IPS-NIHi11 (cell line): ENCODE results near the gene PLAAT5.

ENCODE experiments used
- DNase-seq: peaks from one replicate; pipeline ENCODE4 v3.0.0; 2012; ENCODE audit warnings: mixed read lengths, low spot score

PLAAT5 gene

DNA sequence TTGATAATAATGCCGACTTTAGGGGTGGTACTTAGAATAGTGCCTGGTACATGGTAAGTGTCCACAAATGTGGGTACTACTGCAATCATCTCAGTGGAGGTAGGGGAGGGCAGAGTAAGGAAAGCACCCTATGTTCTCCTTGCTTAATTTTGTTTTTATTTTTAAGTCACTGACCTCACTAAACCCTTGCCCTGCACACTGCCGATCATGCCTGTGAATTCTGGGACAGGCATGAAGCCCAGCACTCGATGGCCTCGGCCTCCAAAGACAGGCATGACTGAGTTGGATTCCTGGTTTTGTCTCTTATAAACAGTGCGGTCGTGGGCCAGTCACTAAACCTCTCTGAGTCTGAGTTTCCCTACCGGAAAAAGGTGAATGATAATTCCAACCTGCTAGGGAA lies 21.8 kb upstream of the PLAAT5 start:
- no peak for DNase-seq

DNA sequence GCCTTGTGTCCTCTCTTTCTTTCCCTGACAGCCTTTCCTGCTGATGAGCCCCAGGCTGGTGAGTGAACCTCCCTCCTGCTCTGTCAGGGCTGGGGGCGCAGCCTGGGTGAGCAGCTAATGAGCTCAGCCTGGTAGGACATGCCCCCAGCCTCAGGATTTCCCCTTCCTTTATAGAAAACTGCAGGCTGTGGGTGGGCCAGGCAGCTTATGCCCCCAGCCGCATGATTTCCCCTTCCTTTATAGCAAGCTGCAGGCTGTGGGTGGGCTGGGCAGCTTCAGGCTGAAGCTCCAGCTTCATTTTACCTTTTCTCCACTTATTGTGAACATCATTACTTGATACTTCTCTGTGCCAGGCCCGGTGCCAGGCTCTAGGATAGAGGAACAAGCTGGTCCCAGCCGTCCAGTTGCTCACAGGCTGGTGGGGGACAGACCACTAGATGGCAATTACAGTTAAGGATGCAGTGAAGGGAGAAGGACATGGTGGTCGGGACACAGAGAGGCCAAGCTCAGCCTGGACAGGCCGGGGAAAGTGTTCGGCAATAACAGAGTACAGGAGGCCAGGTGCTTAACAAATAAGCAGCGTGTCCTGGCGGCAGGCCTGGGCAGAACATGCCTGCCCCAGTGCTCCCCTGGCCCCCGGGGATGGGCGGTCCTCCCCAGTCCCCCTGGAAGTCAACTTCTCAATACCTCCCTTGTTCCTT lies 20.2 kb upstream of the PLAAT5 start:
- DNase-seq: no peak

DNA sequence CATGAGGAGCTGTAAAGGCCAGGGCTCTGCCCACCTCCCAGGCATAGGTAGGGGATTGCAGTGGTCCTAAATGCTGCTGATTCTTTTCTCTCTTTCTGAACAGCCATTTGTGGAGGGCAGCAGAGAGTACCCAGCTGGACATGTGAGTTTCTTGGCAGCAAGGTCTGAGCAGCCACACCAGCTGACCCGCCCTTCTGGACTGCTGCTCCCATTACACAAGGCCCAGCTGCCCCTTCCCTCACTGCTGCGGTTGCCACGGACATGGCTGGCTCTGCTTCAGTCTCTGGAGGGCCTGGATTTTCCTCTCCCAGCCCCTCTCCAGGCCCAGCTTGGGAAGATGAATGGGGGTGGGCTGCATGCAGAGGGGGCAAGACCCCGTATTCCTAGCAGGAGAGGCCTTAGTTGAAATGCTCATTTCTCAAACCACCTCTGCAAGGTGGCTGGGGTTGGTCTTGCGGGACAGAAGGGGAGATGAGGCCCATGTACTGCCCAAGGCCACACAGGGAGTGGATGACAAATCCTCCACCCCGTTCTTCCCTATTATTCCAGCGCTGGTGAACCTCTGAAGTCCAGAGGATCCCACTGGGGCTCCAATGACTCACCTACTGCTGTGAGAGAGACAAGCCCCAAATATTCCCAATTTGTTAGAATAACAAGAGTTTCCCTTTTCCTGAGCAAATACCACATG lies 19.5 kb upstream of the PLAAT5 start:
- no peak for DNase-seq

DNA sequence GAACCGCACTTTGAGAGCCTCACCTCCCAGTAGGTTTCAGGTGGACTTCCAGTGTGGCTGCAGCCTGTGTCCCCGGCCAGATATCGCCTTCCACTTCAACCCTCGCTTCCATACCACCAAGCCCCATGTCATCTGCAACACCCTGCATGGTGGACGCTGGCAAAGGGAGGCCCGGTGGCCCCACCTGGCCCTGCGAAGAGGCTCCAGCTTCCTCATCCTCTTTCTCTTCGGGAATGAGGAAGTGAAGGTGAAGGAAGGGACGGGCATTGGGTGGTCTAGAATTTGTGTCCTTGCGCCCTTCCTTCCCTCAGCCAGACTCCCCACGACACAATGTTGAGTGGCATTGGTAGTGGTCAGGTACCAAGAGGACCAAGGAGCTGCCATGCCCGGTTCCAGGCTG lies 17.8 kb upstream of the PLAAT5 start:
- no peak for DNase-seq

DNA sequence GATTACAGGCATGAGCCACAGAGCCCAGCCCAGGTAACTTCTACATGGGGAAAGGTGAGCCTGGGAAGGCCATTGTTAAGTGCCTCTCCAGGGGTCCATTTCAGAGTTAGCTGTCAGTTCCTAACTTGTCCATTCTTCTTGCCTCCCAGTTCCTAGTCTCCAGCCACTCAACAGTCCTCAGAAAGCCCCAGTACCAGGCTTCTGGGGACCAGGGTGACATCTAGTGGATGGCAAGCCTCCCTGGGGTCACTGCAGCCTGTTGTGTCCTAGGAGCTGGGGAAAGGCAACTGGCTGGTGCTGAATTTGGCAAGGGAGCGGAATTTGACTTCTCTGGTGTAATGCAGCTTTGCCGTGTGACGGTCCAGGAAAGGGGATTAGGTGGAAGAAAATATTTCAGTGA lies 17.0 kb upstream of the PLAAT5 start:
- peak; percentile 74 for DNase-seq

DNA sequence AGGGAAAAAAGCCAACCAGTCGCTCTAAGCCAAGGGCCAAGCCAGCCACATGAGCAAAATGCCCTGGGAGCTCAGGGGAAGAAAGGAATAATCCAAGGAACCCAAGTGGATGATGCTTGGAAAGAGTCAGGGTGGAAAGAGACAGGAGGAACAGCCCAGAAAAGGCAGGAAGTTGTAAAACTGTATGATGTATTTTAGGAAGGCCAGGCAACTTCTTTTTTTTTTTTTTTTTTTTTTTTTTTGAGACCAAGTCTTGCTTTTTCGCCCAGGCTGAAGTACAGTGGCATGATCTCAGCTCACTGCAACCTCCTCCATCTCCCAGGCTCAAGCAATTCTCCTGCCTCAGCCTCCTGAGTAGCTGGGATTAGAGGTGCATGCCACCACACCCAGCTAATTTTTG lies 16.5 kb upstream of the PLAAT5 start:
- no peak for DNase-seq

DNA sequence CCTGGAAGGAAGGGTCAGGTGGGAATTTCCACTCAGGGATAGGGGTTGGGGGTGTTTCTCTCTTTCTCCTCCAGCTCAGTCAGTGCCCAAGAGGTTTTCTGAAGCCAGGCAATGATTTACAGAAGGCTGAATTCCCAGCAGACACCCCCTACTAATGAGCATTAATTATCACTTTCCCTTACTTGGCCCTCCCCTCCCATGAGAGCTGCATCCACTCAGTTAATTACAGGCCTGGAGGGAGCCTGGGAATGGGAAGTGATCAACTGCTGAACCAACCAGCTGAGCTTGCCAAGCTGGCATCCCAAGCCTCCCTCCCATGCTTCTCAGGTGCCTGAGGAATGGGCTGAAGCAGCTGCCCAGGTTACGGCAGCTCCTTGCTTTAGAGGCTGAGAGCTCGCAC lies 15.9 kb upstream of the PLAAT5 start:
- DNase-seq: no peak

DNA sequence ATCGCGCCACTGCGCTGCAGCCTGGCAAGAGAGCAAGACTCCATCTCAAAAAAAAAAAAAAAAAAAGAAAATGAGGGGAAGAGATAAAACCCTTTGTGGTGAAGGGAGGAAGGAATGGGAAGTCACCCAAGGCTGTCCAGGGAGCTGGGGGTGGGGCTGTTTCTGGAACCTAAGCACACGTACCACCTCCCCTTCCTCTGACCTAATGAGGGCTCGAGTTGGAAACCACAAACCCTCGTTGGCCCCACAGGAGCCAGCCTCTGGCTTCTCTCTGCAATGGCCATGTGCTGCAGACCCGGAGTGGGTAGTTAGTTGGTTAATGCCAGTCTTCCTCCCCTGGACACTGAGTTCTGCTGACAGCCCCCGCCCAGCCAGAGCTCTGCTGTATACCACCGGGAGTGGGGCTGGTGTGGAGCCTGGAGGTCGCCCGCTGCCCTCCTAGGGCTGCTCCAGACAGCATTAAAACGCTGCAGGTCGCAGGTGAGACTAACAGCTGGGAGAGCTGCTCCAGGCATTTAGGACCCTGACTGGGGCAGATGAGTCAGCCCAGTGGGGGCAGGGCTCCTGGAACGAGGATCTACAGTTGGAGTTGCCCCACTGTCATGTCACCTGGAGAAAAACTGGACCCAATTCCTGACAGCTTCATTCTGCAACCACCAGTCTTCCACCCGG lies 15.0 kb upstream of the PLAAT5 start, which contains the start of gene LGALS12:
Gene LGALS12 (plus strand): TSS at position 228 of the 672 bp plus-strand sequence. CDS start 375 bp downstream, at position 603.
- DNase-seq: no peak

DNA sequence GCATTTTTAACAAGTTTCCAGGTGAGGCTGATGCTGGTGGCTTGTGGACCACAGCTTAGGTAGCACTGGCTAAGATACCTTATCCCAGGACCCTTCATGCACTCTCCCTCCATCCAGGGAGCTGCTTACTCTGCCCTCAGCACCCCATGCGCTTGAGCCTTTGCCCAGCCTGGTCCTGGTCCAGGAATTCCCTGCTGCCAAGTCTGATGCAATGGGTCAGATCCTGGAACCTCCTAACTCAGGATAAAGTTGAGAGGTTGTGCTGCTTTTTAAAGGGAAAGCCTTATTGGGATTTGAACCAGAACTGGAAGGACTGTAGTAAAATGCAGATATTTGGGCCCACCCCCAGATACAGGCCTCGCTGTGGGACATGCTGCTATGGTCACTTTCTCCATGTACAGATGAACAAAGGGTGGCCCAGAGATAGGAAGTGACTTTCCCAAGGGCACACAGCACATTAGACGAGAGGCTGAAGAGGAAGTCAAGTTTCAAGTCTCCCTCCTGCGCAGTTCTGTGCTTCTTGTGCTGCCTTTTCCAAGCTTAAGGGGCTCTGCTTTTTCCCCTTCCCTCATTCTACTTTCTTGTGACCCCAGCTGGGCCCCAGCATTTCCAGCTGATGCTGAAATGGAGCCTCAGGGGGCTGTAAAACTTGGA lies 14.1 kb upstream of the PLAAT5 start:
- DNase-seq: no peak

DNA sequence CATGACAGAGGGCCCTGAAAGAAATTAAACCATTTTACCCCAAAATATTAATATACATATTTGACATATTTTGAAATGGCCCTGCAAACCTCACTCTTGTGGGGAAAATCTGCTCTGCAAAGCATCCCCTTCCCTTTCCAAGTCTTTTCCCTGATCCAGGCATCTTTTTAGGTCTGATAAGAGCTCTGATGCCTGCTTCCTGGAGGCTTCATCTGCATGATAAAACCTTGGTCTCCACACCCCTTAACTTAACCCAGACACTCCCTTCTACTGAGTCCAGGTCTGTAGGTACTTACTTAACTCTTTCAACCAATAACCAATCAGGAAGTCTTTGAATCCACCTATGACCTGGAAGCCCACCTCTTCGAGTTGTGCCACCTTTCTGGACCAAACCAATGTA lies 13.1 kb upstream of the PLAAT5 start:
- DNase-seq: peak; percentile 14

DNA sequence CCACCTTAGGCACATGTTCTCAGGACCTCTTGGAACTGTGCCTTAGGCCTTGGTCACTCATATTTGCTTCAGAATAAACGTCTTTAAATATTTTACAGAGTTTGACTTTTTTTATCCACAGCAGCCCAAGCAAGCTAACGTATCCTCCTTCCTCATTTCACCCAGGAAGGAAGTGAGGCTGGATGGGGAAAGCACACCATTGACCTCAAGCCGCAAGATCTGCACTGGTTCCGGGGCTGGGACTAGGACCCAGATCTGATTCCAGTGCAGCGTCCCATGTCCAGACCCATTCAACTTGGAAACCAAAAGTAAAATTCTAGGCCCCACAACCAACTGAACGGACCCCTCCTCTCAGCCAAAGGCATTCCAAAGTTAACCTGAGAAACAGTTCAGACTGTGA lies 12.5 kb upstream of the PLAAT5 start:
- no peak for DNase-seq

DNA sequence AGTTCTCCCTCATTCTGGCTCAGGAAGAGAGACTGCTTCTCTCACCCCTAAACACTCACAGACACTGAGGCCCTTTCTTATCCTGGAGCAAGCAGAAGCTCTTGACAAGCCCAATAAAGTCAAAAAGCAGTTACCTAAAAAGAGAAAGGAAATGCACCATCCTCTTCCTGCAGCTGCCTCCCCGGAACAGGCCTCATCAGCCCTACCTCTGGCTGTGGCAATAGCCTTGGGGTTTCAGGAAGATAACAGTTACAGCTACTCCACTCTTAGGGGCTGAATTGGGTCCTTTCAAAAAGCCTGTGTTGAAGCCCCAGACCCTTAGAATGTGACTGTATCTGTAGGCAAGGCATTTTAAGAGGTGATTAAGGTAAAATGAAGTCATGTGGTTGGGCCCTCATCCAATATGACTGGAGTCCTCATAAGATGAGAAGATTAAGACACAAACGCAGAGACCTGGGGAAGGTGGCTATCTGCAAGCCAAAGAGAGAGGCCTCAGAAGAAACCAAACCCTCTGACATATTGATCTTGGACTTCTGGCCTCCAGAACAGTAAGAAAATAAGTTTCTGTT lies 11.4 kb upstream of the PLAAT5 start:
- no peak for DNase-seq

DNA sequence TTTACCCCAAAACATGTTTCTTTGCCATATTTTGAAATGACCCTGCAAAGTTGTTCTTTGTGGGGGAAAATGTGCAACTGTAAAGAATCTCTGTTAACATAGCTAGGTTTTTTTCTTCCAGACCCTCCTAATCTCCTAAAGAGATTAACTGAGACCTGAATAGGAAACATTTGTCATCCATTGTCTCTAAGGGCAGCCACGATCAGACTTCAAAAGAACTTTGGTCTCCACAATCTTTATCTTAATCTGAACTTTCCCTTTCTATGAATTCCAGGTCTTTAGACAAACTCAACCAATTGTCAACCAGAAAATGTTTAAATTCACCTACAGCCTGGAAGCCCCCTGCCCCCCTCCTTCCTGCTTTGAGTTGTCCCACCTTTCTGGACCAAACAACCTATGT lies 10.3 kb upstream of the PLAAT5 start:
- DNase-seq: no peak

DNA sequence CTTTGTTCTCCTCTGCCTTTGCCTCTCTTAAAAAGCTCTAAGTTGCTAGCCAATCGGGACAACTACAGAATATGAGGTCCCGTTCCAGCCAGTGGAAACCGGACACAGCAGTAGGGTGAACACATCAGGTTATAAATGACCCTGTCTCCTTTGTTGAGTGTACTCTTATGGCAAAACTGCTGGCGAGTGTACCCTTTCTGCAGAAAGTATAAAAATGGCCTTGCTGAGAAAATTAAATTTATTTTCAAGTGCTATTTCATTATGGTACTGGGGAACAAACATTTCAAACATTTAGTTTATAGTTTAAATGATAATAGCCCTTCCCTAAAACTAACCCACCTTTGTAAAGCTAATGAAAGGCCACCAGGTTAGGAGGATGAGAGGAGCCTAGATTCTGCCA lies 8.9 kb upstream of the PLAAT5 start:
- no peak for DNase-seq

DNA sequence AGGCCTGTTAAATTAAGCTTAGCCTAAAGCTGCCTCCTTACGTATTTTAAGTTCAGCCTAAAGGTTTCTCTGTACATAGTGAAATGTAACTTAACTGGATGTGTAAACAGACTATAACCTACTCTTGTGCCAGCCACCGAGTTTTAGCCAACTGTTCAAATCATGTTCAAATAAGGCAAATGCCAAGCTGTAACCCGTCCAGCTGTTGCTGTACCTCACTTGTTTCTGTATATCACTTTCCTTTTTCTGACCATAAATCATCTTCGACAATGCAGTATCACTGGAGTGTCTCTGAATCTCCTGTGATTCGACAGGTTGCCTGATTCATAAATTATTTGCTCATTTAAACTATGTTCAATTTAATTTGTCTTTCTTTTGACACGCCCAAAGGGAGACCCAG lies 4.0 kb upstream of the PLAAT5 start:
- no peak for DNase-seq

DNA sequence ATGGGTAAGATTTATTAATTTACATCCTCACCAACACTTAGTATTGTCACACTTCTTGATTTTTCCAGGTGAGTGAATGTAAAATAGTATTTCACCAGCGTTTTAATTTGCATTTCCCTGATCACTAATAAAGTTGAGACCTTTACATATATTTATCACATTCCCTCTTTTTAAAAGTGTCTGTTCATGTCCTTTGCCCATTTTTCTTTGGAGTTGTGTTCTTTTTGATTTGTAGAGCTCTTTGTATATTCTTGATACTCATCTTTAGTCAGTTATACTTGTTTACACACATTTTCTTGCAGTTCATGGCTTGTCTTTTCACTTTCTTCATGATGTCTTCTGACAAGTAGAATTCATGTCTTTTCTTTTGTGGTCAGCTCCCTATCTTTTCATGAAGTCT lies 2.2 kb upstream of the PLAAT5 start:
- no peak for DNase-seq

DNA sequence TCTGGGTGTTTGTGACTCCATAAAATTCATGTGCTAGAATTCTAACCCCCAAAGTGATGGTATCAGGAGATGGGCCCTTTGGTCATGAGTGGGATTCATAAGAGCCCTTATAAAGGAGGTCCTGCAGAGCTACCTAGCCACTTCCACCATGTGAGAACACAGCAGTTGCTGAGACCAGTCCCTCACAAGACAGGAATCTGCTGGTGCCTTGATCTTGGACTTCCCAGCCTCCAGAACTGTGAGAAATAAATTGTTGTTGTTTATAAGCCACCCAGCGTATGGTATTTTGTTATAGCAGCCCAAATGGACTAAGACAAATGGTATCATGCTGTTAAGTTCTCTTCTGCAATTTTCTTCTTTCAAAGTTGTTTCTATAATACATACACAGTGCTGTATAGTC lies 1.5 kb upstream of the PLAAT5 start:
- DNase-seq: no peak

DNA sequence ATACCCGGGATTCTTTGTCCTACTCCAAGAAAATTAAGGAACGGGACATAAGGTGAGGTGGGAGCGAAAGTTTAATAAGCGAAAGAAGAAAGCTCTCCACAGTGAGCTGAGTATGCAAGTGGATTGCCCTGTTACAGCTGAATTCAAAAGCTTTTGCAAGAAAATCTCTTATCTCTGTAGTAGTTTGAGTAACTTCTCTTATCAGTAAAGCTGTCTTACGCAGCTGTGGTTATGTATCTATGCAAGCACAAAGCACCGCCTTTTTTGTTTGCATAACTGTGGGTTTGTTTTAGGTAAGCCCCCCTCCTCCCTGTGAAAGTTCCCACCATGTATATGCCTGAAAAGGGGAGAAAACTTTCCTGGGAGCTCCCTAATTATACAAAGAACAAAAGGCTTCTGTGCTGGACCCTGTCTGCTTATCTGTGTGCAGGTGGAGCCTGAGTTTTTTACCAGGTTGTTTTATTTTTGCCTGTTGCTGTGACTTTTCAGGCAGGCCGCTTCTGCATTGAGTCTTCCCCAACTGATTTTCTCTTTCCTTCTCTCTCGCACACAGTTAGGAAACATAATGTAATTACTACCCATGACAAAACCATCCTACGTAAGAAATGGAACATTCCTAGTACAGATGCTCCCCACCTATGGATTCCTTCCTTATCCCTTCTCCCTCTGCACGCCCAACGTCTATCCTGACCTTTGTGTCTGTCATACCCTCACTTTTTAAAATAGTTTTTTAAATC lies 837 bp upstream of the PLAAT5 start:
- no peak for DNase-seq

DNA sequence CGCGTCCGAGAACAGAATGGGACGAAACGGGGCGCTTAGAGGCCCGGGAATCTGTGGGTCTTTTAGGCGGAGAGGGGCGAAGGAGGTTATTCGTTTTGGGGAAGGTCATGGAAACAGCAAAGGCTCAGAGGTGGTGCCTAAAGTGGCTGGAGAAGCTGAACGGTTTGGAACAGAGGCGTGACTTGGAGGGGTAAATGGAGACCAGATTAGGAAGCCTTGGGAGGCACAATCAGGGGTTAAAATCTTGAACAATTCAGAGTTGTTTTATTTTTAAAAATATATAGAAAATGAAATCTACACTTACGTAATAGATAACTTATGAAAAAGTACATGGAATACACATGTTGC lies 247 bp upstream of the PLAAT5 start:
- DNase-seq: no peak

DNA sequence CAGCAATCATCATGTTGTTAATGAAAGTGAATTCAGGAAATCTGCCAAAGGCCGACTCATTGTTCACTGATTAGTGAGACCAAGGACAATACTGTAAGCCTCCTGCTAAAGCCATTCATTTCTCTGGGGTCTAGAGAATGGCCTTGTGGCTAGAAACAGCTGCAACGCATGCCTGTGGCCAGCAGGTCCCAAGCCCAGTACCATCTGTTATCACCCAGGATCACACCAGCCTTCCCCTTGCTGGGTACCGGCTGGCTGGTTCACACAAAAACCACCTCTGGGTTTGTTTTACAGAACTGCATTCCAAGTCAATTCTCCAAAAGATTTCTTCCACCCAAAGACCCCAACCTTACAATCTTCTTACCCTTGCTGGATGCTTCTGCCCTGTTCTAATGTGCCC lies 1.1 kb downstream of the PLAAT5 start:
- DNase-seq: no peak

DNA sequence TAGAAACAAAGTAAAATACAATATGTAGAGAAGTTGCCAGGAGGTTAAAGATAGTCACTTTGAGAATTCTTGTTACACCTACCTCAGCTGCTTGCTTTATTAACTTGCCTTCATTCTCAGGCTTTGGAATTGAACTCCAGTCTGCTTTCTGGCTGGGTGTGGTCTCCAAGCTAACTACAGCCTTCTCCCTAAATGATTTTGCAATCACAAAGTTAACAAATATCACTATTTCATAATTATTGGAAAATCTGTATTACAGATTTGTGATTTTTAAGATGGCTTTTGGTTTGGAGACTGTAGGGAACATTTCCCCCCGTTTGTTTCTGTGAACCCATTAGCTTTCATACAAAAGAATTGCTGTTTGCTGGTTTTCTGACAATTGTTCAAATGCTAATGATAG lies 2.2 kb downstream of the PLAAT5 start:
- no peak for DNase-seq

DNA sequence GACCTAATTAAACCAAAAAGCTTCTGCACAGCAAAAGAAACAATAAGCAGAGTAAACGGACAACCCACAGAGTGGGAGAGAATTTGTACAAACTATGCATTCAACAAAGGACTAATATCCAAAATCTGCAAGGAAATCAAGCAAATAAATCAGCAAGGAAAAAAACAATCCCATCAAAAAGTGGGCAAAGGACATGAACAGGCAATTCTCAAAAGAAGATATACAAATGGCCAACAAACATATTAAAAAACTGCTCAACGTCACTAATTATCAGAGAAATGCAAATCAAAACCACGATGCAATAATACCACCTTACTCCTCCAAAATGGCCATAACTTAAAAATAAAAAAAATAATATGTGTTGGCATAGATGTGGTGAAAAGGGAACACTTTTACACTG lies 5.2 kb downstream of the PLAAT5 start:
- DNase-seq: no peak
